Ramos (cell line): ENCODE measurements around the gene TAS2R60.

Experiments
- in situ Hi-C: fragments of 300-500 bp; cut with MboI; formaldehyde crosslinking; loops from one replicate; pipeline ENCODE4 v1.14.3; 2022; ENCODE audit warnings: low sequenced_read_pairs; ENCODE audit not compliant: unreplicated experiment

Gene TAS2R60

GRCh38 chr7:143436325-143436946, 6.8 kb upstream of the TAS2R60 start:
- in situ Hi-C loops: no loop called here

GRCh38 chr7:143437578-143437977, 5.7 kb upstream of the TAS2R60 start:
- in situ Hi-C loops: no loop called here

GRCh38 chr7:143439866-143440265, 3.4 kb upstream of the TAS2R60 start:
- in situ Hi-C loops: no loop called here

- in situ Hi-C loops: no loop called here
Observed at GRCh38 chr7:143444063-143444782, 970 bp downstream of the TAS2R60 start.

GRCh38 chr7:143444785-143445184, 1.5 kb downstream of the TAS2R60 start:
- in situ Hi-C loops: no loop called here

- in situ Hi-C loops: no loop called here
Observed at GRCh38 chr7:143447466-143447865, 4.2 kb downstream of the TAS2R60 start.

GRCh38 chr7:143448429-143448828, 5.2 kb downstream of the TAS2R60 start:
- in situ Hi-C loops: no loop called here

- in situ Hi-C loops: no loop called here
Observed at GRCh38 chr7:143449793-143450192, 6.5 kb downstream of the TAS2R60 start.

GRCh38 chr7:143451122-143451521, 7.9 kb downstream of the TAS2R60 start:
- in situ Hi-C loops: no loop called here

- in situ Hi-C loops: no loop called here
Observed at GRCh38 chr7:143451746-143452145, 8.5 kb downstream of the TAS2R60 start.

GRCh38 chr7:143452495-143452894, 9.2 kb downstream of the TAS2R60 start:
- in situ Hi-C loops: no loop called here

- in situ Hi-C loops: no loop called here
Observed at GRCh38 chr7:143454091-143454680, 10.9 kb downstream of the TAS2R60 start.

- in situ Hi-C loops: no loop called here
Observed at GRCh38 chr7:143455491-143455890, 12.2 kb downstream of the TAS2R60 start.

- in situ Hi-C loops: no loop called here
Observed at GRCh38 chr7:143455942-143456341, 12.7 kb downstream of the TAS2R60 start.

- in situ Hi-C loops: no loop called here
Observed at GRCh38 chr7:143456992-143457793, 13.9 kb downstream of the TAS2R60 start.

- in situ Hi-C loops: no loop called here
Observed at GRCh38 chr7:143458263-143458662, 15.0 kb downstream of the TAS2R60 start.

- in situ Hi-C loops: no loop called here
Observed at GRCh38 chr7:143458681-143459080, 15.4 kb downstream of the TAS2R60 start.

GRCh38 chr7:143459359-143459758, 16.1 kb downstream of the TAS2R60 start:
- in situ Hi-C loops: no loop called here

- in situ Hi-C loops: no loop called here
Observed at GRCh38 chr7:143460271-143460979, 17.2 kb downstream of the TAS2R60 start.

- in situ Hi-C loops: no loop called here
Observed at GRCh38 chr7:143462045-143462444, 18.8 kb downstream of the TAS2R60 start.
